ENCODE measurements around the gene PDE6G.
"Not testable (repeated sequence)": the region's sequence is repeated elsewhere in the genome, so short reads cannot be mapped to it uniquely, and the experiment has no call there.

The PDE6G gene

DNA sequence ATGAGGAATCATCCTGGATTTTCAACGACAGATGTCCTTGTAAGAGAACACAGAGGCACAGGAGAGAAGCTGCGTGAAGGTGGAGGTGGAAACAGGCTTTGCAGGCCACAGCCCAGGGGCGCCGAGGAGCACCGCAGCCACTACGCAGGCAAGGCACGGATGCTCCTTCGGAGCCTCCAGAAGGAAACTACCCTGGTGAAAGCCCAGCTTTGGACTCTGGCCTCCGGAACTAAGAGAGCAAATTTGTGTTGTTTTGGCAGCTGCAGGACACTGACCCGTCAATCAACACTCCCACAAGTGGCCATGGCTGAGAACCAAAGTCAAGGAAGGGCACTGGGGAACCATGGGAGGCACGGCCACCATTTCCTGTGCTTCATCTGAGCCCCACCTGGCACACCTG, 23.8 kb upstream of the PDE6G start:
- TF ChIP-seq, protein P1, sequence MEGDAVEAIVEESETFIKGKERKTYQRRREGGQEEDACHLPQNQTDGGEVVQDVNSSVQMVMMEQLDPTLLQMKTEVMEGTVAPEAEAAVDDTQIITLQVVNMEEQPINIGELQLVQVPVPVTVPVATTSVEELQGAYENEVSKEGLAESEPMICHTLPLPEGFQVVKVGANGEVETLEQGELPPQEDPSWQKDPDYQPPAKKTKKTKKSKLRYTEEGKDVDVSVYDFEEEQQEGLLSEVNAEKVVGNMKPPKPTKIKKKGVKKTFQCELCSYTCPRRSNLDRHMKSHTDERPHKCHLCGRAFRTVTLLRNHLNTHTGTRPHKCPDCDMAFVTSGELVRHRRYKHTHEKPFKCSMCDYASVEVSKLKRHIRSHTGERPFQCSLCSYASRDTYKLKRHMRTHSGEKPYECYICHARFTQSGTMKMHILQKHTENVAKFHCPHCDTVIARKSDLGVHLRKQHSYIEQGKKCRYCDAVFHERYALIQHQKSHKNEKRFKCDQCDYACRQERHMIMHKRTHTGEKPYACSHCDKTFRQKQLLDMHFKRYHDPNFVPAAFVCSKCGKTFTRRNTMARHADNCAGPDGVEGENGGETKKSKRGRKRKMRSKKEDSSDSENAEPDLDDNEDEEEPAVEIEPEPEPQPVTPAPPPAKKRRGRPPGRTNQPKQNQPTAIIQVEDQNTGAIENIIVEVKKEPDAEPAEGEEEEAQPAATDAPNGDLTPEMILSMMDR (conservative IDR thresholded peaks at IDR 0.05), result no peak
- no peak overlapping the region for H3K27ac ChIP-seq

DNA sequence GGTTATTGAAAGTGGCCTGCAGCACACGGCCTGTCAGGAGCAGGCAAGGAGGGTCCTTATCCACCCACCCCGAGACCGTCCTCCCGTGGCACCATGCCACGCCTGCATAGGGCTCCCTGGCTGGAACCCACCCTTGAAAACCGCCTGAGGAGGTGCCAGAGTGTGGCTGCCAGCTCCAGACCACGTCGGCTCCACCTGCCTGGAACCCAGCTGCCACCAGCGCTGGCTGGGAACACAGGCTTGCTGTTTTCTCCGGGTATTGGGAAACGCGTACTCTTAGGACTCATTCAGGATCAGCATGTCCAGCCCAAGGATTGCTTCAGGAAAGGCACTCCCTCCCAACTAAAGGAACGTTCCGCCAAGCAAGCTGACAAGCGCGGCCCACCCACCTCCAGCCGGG, 20.6 kb upstream of the PDE6G start:
- H3K27ac ChIP-seq, result no peak overlapping the region
- TF ChIP-seq, protein P1 (conservative IDR thresholded peaks at IDR 0.05), result no peak

DNA sequence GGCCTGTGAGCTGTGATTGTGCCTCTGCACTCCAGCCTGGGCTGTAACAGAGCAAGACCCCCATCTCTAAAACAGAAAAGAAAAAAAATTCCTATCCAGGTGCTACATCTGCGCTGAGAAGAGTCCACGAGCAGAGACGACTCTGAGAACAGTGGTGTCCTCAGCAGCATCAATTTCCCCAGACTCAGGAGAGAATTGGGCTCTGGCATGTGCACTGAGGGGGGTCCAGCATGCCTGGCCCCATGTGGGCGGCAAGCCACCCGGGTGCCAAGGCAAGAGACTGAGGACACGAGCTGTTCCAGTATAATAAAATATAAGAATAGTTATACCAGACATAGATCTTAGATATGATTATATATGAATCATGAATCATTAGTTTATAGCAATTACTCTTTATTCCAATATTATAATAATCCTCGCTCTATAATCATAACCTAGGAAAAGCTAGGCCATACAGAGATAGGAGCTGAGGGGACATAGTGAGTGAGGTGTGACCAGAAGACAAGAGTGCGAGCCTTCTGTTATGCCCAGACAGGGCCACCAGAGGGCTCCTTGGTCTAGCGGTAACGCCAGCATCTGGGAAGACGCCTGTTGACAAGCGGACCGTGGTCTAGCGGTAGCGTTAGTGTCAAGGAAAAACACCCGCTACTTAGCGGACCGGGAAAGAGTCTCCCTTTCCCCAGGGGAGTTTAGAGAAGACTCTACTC, 19.3 kb upstream of the PDE6G start:
- not testable (repeated sequence) for H3K27ac ChIP-seq
- TF ChIP-seq, protein P1 (conservative IDR thresholded peaks at IDR 0.05), result peak; percentile 86

DNA sequence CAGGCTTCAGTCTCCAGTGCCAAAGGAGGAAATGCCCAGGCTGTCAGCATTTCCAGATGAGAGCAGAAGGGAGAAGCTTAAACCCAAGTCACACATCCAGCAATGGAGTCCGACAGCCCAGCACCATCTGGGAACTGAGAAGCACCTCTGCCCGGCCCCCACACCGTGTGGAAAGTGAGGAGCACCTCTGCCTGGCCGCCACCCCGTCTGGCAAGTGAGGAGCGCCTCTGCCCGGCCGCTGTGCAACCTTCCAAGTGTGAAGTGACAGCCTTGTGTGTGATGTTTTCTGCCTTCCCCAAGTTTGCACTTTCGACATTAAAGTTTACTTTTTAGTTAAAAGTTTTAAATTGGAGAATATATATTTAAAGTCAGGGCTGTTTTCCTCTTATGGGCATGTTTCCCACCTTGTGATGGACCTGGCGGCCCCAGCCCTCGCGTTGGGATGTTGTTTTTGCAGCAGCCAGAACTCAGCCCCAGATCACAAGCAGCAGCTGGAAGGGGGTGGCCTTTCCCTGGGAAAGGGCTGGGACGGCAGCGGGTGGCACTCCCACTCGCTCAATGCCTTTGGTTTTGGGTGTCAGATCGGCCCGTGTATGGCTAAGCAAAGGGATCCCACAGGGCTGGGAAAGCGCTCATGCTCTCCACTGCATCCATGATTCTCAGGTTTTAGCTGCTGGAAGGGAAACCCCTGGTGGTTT, 17.4 kb upstream of the PDE6G start:
- TF ChIP-seq, protein P1 (conservative IDR thresholded peaks at IDR 0.05), result no peak
- H3K27ac ChIP-seq, result no peak overlapping the region

DNA sequence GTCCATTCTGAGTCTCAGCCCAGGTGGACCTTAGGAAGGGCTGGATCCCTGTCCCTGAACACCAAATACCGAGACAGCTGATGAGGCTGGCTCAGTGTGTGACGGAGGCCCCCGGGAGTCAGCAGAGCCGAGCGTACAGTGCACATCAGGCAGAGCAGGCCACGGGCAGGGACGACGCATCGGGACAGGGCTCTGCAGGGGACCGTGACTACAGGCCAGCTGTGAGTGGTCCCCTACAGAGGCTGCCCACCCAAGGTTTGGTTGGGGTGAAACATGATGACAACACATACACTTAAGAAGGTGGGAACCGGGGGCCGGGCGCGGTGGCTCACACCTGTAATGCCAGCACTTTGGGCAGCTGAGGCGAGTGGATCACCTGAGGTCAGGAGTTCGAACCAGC, 16.6 kb upstream of the PDE6G start:
- TF ChIP-seq, protein P1 (conservative IDR thresholded peaks at IDR 0.05), result no peak
- no peak overlapping the region for H3K27ac ChIP-seq

DNA sequence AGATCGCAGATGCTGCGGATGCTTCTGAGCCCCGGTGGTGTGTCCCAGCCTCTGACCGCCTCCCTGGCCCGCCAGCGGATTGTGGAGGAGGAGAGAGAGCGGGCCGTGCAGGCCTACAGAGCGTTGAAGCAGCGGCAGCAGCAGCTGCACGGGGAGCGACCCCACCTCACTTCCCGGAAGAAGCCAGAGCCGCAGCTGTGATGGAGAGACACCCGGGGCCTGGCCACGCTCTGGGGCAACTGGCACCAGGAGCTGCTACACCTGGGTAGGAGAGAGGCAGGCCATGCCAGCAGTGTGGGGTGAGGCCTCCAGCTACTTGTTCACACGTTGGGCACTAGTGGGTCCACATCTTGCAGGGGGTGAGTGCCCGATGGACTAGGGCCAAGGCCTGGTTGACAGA, 16.2 kb upstream of the PDE6G start:
- TF ChIP-seq, protein P1 (conservative IDR thresholded peaks at IDR 0.05), result no peak
- H3K27ac ChIP-seq, result no peak overlapping the region

DNA sequence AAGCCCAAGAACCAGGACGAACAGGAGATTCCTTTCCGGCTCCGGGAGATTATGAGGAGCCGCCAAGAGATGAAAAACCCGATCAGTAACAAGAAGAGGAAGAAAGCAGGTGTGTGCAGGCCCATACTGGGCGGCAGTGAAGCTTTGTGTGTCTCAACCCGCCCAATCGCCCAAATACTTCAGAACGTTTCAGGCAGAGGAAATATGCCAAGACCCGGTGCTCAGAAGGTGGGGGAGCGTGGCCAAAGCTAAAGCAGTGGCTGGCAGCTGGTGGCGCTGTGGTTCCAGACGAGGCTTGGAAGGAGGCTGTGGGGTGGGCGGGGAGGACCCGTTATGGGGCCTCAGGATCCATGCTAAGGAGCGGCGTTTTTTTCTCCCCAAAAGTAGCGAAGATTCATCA, 11.4 kb upstream of the PDE6G start:
- TF ChIP-seq, protein P1 (conservative IDR thresholded peaks at IDR 0.05), result no peak
- H3K27ac ChIP-seq, result peak overlapping the region; percentile 93
